HCT116 (cell line): ENCODE results near the gene CALM3. TPM values are rescaled to one million over a fixed set of nuclear protein-coding genes. Genes with fewer than 3 reads are reported as not detected.

Experiments
- ATAC-seq: fragments of 200-7000 bp; cut with Tn5 transposase; 2 replicates; pipeline ENCODE4 v1.9.1; 2020; ENCODE audit warnings: mild to moderate bottlenecking, moderate library complexity
- BruUV-seq: library from RNA; stranded (reverse); fragments of 400-500 nt; replicated peaks from 2 replicates; lab custom pipeline; 2021; lab: Mats Ljungman, UMichigan
- CTCF ChIA-PET: fragments of 300-600 bp; sonication (Branson Sonifier 250); formaldehyde crosslinking; loops from one replicate; lab custom pipeline; 2021; ENCODE audit warnings: antibody characterized with exemption; lab: Charles Lee
- POLR2A ChIA-PET: fragments of 300-600, 350-600 bp; sonication (Branson Sonifier 250); formaldehyde crosslinking; loops from one replicate; lab custom pipeline; 2021; ENCODE audit warnings: antibody characterized with exemption; lab: Charles Lee
- RAD21 ChIA-PET, 2 experiments: fragments of 300-600 bp; sonication (Branson Sonifier 250); formaldehyde crosslinking; loops; one replicate each; lab custom pipeline; 2023; ENCODE audit warnings: low total read pairs in 2 of 2; ENCODE audit not compliant: uncharacterized antibody in 2 of 2, unreplicated experiment in 2 of 2, low non-redundant PET in 1 of 2; lab: Charles Lee
- DNase-seq: peaks from one replicate; pipeline ENCODE4 v3.0.0-alpha.2; 2010; ENCODE audit warnings: low read depth, low spot score
- H2AFZ ChIP-seq: fragments of 200-600 bp; shearing (Covaris generic), sonication (generic); 2 replicates; pipeline ENCODE4 v1.6.1; 2017; ENCODE audit warnings: low read depth, mixed run types, mixed read lengths, antibody characterized with exemption, low read length; ENCODE audit not compliant: poor library complexity, severe bottlenecking
- H3K27ac ChIP-seq: 2 replicates; pipeline ENCODE4 v1.5.1; 2012; ENCODE audit warnings: low read depth, low read length
- H3K27me3 ChIP-seq: fragments of 200-600 bp; sonication (generic); 2 replicates; pipeline ENCODE4 v1.6.1; 2016; ENCODE audit warnings: mixed run types, low read length, mixed read lengths; ENCODE audit not compliant: insufficient read depth
- H3K36me3 ChIP-seq, 2 experiments: fragments of 200-500 bp in 1 of 2; fragments of 200-600 bp in 1 of 2; sonication (Bioruptor generic) in 1 of 2; sonication (generic) in 1 of 2; 2 replicates each; pipeline versions ENCODE4 v1.5.1 to v1.6.1; 2014 to 2016; ENCODE audit warnings: low read length in 2 of 2, inconsistent platforms in 1 of 2, mixed read lengths in 1 of 2, mixed run types in 1 of 2; ENCODE audit not compliant: insufficient read depth in 2 of 2, control insufficient read depth in 1 of 2
- H3K4me1 ChIP-seq, 2 experiments: fragments of 200-600 bp in 1 of 2; sonication (generic) in 1 of 2; 2 replicates each; pipeline versions ENCODE4 v1.5.1 to v1.6.1; 2012 to 2017; ENCODE audit warnings: low read length in 2 of 2, inconsistent platforms in 1 of 2, mild to moderate bottlenecking in 1 of 2, mixed read lengths in 1 of 2, mixed run types in 1 of 2, moderate library complexity in 1 of 2; ENCODE audit not compliant: insufficient read depth in 2 of 2, control insufficient read depth in 1 of 2
- H3K4me2 ChIP-seq: fragments of 200-600 bp; sonication (generic); 2 replicates; pipeline ENCODE4 v1.6.1; 2017; ENCODE audit warnings: mixed run types, low read length, mixed read lengths
- H3K4me3 ChIP-seq, 2 experiments: fragments of 200-600 bp in 1 of 2; sonication (generic) in 1 of 2; replicated peaks in 1 of 2; 2 replicates each; pipeline ENCODE4 v1.5.1; 2011 to 2016; ENCODE audit warnings: low read length in 2 of 2, control low read depth in 1 of 2, low read depth in 1 of 2, mild to moderate bottlenecking in 1 of 2, mixed read lengths in 1 of 2, mixed run types in 1 of 2
- H3K79me2 ChIP-seq: fragments of 200-600 bp; sonication (generic); 2 replicates; pipeline ENCODE4 v1.6.1; 2017; ENCODE audit warnings: mild to moderate bottlenecking, mixed run types, low read length, moderate library complexity, mixed read lengths; ENCODE audit not compliant: insufficient read depth
- H3K9ac ChIP-seq: fragments of 200-600 bp; sonication (generic); 2 replicates; pipeline ENCODE4 v1.6.1; 2016; ENCODE audit warnings: low read length, mixed read lengths
- H3K9me2 ChIP-seq: fragments of 200-600 bp; sonication (generic), shearing (Covaris generic); 2 replicates; pipeline ENCODE4 v1.6.1; 2017; ENCODE audit warnings: mixed run types, mild to moderate bottlenecking, moderate library complexity; ENCODE audit not compliant: insufficient read depth
- H3K9me3 ChIP-seq, 2 experiments: fragments of 200-500 bp in 1 of 2; fragments of 200-600 bp in 1 of 2; sonication (Bioruptor generic) in 1 of 2; sonication (generic) in 1 of 2; 2 replicates each; pipeline ENCODE4 v1.6.1; 2014 to 2017; ENCODE audit warnings: low read length in 2 of 2, mixed read lengths in 2 of 2, inconsistent platforms in 1 of 2, low read depth in 1 of 2, mild to moderate bottlenecking in 1 of 2, mixed run types in 1 of 2, moderate library complexity in 1 of 2; ENCODE audit not compliant: control insufficient read depth in 1 of 2, insufficient read depth in 1 of 2
- H4K20me1 ChIP-seq: fragments of 200-600 bp; sonication (generic), shearing (Covaris generic); 2 replicates; pipeline ENCODE4 v1.6.1; 2017; ENCODE audit warnings: mixed run types, mild to moderate bottlenecking, moderate library complexity; ENCODE audit not compliant: insufficient read depth
- ATF3 ChIP-seq: IDR thresholded peaks from 2 replicates; pipeline ENCODE4 v1.6.1; 2012
- CBX3 ChIP-seq: IDR thresholded peaks from 2 replicates; pipeline ENCODE4 v1.6.1; 2012; ENCODE audit warnings: low read depth
- CEBPB ChIP-seq: IDR thresholded peaks from 2 replicates; pipeline ENCODE4 v1.6.1; 2012; ENCODE audit warnings: low read depth
- ELF1 ChIP-seq: IDR thresholded peaks from 2 replicates; pipeline ENCODE4 v1.6.1; 2012; ENCODE audit warnings: low read depth, borderline replicate concordance
- FOSL1 ChIP-seq: IDR thresholded peaks from 2 replicates; pipeline ENCODE4 v1.6.1; 2012; ENCODE audit warnings: low read depth
- JUND ChIP-seq: IDR thresholded peaks from 2 replicates; pipeline ENCODE4 v1.6.1; 2012
- MAX ChIP-seq: IDR thresholded peaks from 2 replicates; pipeline ENCODE4 v1.6.1; 2012
- POLR2A ChIP-seq: IDR thresholded peaks from 2 replicates; pipeline ENCODE4 v1.7.0; 2011; ENCODE audit warnings: borderline replicate concordance; ENCODE audit not compliant: insufficient read depth, insufficient read length; ENCODE audit errors: extremely low read depth
- RAD21 ChIP-seq: IDR thresholded peaks from 2 replicates; pipeline ENCODE4 v1.6.1; 2012; ENCODE audit warnings: low read depth, mild to moderate bottlenecking
- REST ChIP-seq: IDR thresholded peaks from 2 replicates; pipeline ENCODE4 v1.6.1; 2012; ENCODE audit warnings: low read depth
- SIN3A ChIP-seq: IDR thresholded peaks from 2 replicates; pipeline ENCODE4 v1.6.1; 2012; ENCODE audit warnings: low read depth
- SP1 ChIP-seq: IDR thresholded peaks from 2 replicates; pipeline ENCODE4 v1.6.1; 2012; ENCODE audit warnings: low read depth
- SRF ChIP-seq: IDR thresholded peaks from 2 replicates; pipeline ENCODE4 v1.6.1; 2012; ENCODE audit warnings: low read depth
- TCF7L2 ChIP-seq: IDR thresholded peaks from 2 replicates; pipeline ENCODE4 v1.7.0; 2011; ENCODE audit warnings: borderline replicate concordance, inconsistent platforms; ENCODE audit not compliant: insufficient read depth, insufficient read length; ENCODE audit errors: extremely low read depth
- ZNF274 ChIP-seq: fragments of 200-500 bp; sonication (Bioruptor generic); IDR thresholded peaks from 2 replicates; pipeline ENCODE4 v1.6.1; 2014; ENCODE audit warnings: mild to moderate bottlenecking, low read depth, low read length, inconsistent platforms
- intact Hi-C: fragments of 100-400 bp; cut with micrococcal nuclease; formaldehyde crosslinking; loops from 2 replicates; pipeline ENCODE4 v1.10.0; 2022
- total RNA-seq: library from RNA; stranded (reverse); gene quantifications from one replicate; pipeline ENCODE4 v1.2.1, GENCODE V29; 2021; ENCODE audit not compliant: unreplicated experiment

CALM3 gene
- total RNA-seq, 1 experiment from 2014 or later, result 335 TPM

GRCh38 chr19:46591254-46591653 is 9.9 kb upstream of the CALM3 start:
- no peaks in the 10 kb centered on the region for H4K20me1 ChIP-seq
- POLR2A ChIA-PET, result no interaction called here
- RAD21 ChIA-PET, result no interaction called here
- intact Hi-C loops, result no loop called here
- no peak overlapping the region for H3K4me3 ChIP-seq
- no peak overlapping the region for H3K4me2 ChIP-seq
- TF ChIP-seq POLR2A (no peak), REST (no peak), CEBPB (no peak), TCF7L2 (no peak)
- ATAC-seq (no peak), DNase-seq (no peak)
- H3K36me3 ChIP-seq, result no peaks in the 10 kb centered on the region
- H3K79me2 ChIP-seq, result no peaks in the 10 kb centered on the region
- H3K9me3 ChIP-seq, result no peaks in the 10 kb centered on the region
- H3K27me3 ChIP-seq, result no peaks in the 10 kb centered on the region
- no peak overlapping the region for H2AFZ ChIP-seq
- no peak overlapping the region for H3K27ac ChIP-seq
- H3K9ac ChIP-seq, result no peak overlapping the region
- CTCF ChIA-PET, result no interaction called here
- H3K9me2 ChIP-seq, result no peaks in the 10 kb centered on the region
- H3K4me1 ChIP-seq, result peaks cover 2 to 8% of the 10 kb centered on the region in 2 experiments; a peak in 3 of 4 replicates
- no TSS peak for BruUV-seq

- Histone ChIP-seq H3K9ac (no peak overlapping the region), H4K20me1 (no peaks in the 10 kb centered on the region), H3K4me3 (no peak overlapping the region), H2AFZ (no peak overlapping the region), H3K27ac (no peak overlapping the region), H3K4me2 (no peak overlapping the region), H3K36me3 (no peaks in the 10 kb centered on the region)
- CTCF ChIA-PET, result no interaction called here
- no TSS peak for BruUV-seq
- intact Hi-C loops, result no loop called here
- TF ChIP-seq ELF1 (no peak), MAX (no peak), JUND (no peak), RAD21 (no peak), SIN3A (no peak), CEBPB (no peak), ATF3 (no peak), POLR2A (no peak), CBX3 (no peak), ZNF274 (no peak), FOSL1 (no peak), SRF (no peak), SP1 (no peak)
- TF ChIP-seq, all 23 proteins: peak for 0
- no peaks in the 10 kb centered on the region for H3K27me3 ChIP-seq
- H3K9me2 ChIP-seq, result no peaks in the 10 kb centered on the region
- H3K4me1 ChIP-seq, result peaks cover 4 to 11% of the 10 kb centered on the region in 2 experiments; a peak in 3 of 4 replicates
- ChIA-PET POLR2A (no interaction called here), RAD21 (no interaction called here)
- H3K79me2 ChIP-seq, result no peaks in the 10 kb centered on the region
- ATAC-seq, result no peak
- DNase-seq, result no peak
- no peaks in the 10 kb centered on the region for H3K9me3 ChIP-seq
Measured at GRCh38 chr19:46591870-46592269, 9.3 kb upstream of the CALM3 start.
